ENCODE results near the gene PVALEF. TPM values are rescaled to one million over a fixed set of nuclear protein-coding genes. Genes with fewer than 3 reads are reported as not detected.

The PVALEF gene
- total RNA-seq, 1 experiment from 2014 or later = not detected

GRCh38 chr17:81180836-81181810 is 15.8 kb downstream of the PVALEF start:
- peaks cover 2 to 4% of the 10 kb centered on the region in 2 experiments; a peak in 1 of 4 replicates for H3K4me1 Mint-ChIP-seq

More at GRCh38 chr17:81180836-81181810, 15.8 kb downstream of the PVALEF start:
- no peaks in the 10 kb centered on the region for H3K36me3 Mint-ChIP-seq (ENCODE audit: insufficient read depth in 1 of 3, low read depth in 3 of 3)
- H3K27me3 Mint-ChIP-seq (ENCODE audit: low read depth) = no peaks in the 10 kb centered on the region; the same call in 1 of the 2 replicates
- Histone ChIP-seq H3K27ac (ENCODE audit: insufficient read length, low read depth, low read length) (no peak overlapping the region), H2BK120ac (ENCODE audit: low read depth, low read length, poor library complexity, severe bottlenecking) (no peak overlapping the region), H3K79me1 (ENCODE audit: insufficient read depth, low read depth, low read length, poor library complexity, severe bottlenecking) (no peaks in the 10 kb centered on the region), H2BK15ac (ENCODE audit: low read depth, low read length) (no peak overlapping the region), H3K9me3 (ENCODE audit: control insufficient read depth, low read depth, low read length) (no peaks in the 10 kb centered on the region), H2BK12ac (ENCODE audit: insufficient read length, low read depth, low read length) (no peak overlapping the region), H3K79me2 (ENCODE audit: insufficient read depth, low read length) (no peaks in the 10 kb centered on the region), H2AK5ac (ENCODE audit: insufficient read length, low read length) (no peak overlapping the region), H3K18ac (ENCODE audit: insufficient read length, low read depth, low read length) (no peak overlapping the region), H3K4me1 (ENCODE audit: insufficient read depth, low read length) (no peaks in the 10 kb centered on the region), H4K20me1 (ENCODE audit: control insufficient read depth, insufficient read depth, insufficient read length) (no peaks in the 10 kb centered on the region), H4K5ac (ENCODE audit: insufficient read length, low read depth, low read length) (no peak overlapping the region), H3K27me3 (ENCODE audit: insufficient read depth, low read length) (no peaks in the 10 kb centered on the region), H3T11ph (ENCODE audit: low read length) (no peak overlapping the region), H3K56ac (ENCODE audit: insufficient read length, low read depth, low read length) (no peak overlapping the region), H2BK5ac (ENCODE audit: insufficient read length, low read length) (no peak overlapping the region), H3K4me2 (ENCODE audit: insufficient read depth, insufficient read length, low read length) (no peak overlapping the region), H2AFZ (ENCODE audit: low read length) (no peak overlapping the region), H4K91ac (ENCODE audit: insufficient read length, low read depth, low read length) (no peak overlapping the region), H2BK20ac (ENCODE audit: low read depth, low read length, poor library complexity, severe bottlenecking) (no peak overlapping the region), H4K8ac (replicated peaks; ENCODE audit: insufficient read length, low read depth, low read length) (no peak overlapping the region), H3K9ac (ENCODE audit: extremely low read depth, insufficient read length, low read length) (no peak overlapping the region), H3K14ac (ENCODE audit: insufficient read depth, low read length) (no peak overlapping the region), H3K4ac (ENCODE audit: low read depth, low read length) (no peak overlapping the region), H3K23me2 (ENCODE audit: insufficient read length, low read depth, low read length, poor library complexity, severe bottlenecking) (no peaks in the 10 kb centered on the region), H3K23ac (ENCODE audit: insufficient read length, low read depth, low read length) (no peak overlapping the region)
- no peak overlapping the region for H3K27ac Mint-ChIP-seq
- H3K4me3 Mint-ChIP-seq = no peak overlapping the region
- no peaks in the 10 kb centered on the region for H3K9me3 Mint-ChIP-seq
- DNase-seq = no peak
- TF ChIP-seq, protein P1, sequence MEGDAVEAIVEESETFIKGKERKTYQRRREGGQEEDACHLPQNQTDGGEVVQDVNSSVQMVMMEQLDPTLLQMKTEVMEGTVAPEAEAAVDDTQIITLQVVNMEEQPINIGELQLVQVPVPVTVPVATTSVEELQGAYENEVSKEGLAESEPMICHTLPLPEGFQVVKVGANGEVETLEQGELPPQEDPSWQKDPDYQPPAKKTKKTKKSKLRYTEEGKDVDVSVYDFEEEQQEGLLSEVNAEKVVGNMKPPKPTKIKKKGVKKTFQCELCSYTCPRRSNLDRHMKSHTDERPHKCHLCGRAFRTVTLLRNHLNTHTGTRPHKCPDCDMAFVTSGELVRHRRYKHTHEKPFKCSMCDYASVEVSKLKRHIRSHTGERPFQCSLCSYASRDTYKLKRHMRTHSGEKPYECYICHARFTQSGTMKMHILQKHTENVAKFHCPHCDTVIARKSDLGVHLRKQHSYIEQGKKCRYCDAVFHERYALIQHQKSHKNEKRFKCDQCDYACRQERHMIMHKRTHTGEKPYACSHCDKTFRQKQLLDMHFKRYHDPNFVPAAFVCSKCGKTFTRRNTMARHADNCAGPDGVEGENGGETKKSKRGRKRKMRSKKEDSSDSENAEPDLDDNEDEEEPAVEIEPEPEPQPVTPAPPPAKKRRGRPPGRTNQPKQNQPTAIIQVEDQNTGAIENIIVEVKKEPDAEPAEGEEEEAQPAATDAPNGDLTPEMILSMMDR (conservative IDR thresholded peaks at IDR 0.05) = no peak
- no CpG with 5 or more reads among the region's 49 CpGs for WGBS (ENCODE audit: extremely low coverage, insufficient read length, low lambda C conversion rate)

Measured in H9 (cell line).